HG02678 (cell line): ENCODE measurements around the gene HCST.

Source experiments
- ATAC-seq: cut with Tn5 transposase; IDR thresholded peaks from one replicate; pipeline ENCODE4 v1.9.1; 2021; ENCODE audit warnings: mild to moderate bottlenecking, moderate library complexity; ENCODE audit not compliant: unreplicated experiment

Gene HCST

GRCh38 chr19:35935911-35936737 lies 33.8 kb downstream of the HCST start, which contains the start of gene LRFN3:
Gene LRFN3, plus strand, starts transcription at chr19:35936374. Its CDS starts 3,052 bp downstream, at chr19:35939426.
- ATAC-seq, result no peak

- ATAC-seq, result no peak
Measured at GRCh38 chr19:35936738-35937268, 34.5 kb downstream of the HCST start.

GRCh38 chr19:35937345-35938281 lies 35.3 kb downstream of the HCST start:
- ATAC-seq, result no peak

- ATAC-seq, result no peak
Measured at GRCh38 chr19:35938282-35939224, 36.2 kb downstream of the HCST start.

GRCh38 chr19:35939307-35940077 lies 37.2 kb downstream of the HCST start:
- no peak for ATAC-seq

- ATAC-seq, result no peak
Measured at GRCh38 chr19:35940078-35940775, 37.9 kb downstream of the HCST start.

GRCh38 chr19:35940839-35941238 lies 38.5 kb downstream of the HCST start:
- no peak for ATAC-seq

GRCh38 chr19:35942235-35942634 lies 39.9 kb downstream of the HCST start:
- no peak for ATAC-seq

- ATAC-seq, result no peak
Measured at GRCh38 chr19:35943321-35944301, 41.3 kb downstream of the HCST start.

- ATAC-seq, result no peak
Measured at GRCh38 chr19:35944556-35944955, 42.2 kb downstream of the HCST start.

- ATAC-seq, result no peak
Measured at GRCh38 chr19:35945121-35945790, 42.9 kb downstream of the HCST start.

GRCh38 chr19:35946203-35946602 lies 43.9 kb downstream of the HCST start:
- no peak for ATAC-seq

GRCh38 chr19:35949131-35949530 lies 46.8 kb downstream of the HCST start:
- ATAC-seq, result no peak
